Measurements from ENCODE around the gene SBNO2.
"Not testable (repeated sequence)": the region's sequence is repeated elsewhere in the genome, so short reads cannot be mapped to it uniquely, and the experiment has no call there.

The SBNO2 gene

DNA sequence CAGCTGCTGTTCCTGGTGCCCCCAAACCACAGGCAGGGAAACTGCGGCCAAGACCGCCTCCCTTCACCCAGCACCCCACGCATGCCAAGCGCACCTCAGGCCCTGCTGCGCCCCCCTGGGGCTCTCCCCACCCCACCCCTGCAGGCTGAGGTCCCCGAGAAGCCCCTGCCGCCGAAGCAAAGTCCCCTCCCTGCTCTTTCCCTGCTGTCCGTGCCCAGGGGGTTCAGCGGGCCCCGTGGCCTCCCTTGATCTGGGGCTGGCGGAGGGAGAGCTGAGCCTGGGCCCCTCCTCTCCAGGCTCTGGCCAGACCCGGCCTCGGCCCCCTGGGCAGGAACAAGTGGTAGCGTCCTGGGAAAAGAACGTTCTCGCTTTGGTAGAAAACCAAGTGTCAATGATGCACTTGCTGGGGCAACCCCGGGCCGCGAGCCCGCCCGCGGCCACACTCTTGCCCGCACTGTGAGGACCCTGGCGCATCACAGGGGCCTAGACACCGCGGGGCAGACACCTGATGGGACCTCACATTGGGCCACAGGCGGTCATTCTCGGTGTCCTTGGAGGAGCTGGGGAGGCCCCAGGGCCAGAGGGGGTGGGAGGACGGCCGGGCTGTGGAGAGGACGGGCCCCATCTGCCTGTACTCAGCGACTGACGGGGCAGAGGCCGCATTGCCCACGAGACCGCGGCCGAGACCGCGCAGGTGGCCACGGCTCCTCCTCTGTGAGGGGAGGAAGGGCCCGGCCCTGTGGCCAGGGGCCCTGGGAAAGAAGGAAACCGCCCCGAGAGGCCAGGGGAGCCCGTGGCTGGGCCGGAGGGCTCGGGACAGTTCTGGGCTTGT is 41.3 kb downstream of the SBNO2 start:
- DNase-seq, result no peak

DNA sequence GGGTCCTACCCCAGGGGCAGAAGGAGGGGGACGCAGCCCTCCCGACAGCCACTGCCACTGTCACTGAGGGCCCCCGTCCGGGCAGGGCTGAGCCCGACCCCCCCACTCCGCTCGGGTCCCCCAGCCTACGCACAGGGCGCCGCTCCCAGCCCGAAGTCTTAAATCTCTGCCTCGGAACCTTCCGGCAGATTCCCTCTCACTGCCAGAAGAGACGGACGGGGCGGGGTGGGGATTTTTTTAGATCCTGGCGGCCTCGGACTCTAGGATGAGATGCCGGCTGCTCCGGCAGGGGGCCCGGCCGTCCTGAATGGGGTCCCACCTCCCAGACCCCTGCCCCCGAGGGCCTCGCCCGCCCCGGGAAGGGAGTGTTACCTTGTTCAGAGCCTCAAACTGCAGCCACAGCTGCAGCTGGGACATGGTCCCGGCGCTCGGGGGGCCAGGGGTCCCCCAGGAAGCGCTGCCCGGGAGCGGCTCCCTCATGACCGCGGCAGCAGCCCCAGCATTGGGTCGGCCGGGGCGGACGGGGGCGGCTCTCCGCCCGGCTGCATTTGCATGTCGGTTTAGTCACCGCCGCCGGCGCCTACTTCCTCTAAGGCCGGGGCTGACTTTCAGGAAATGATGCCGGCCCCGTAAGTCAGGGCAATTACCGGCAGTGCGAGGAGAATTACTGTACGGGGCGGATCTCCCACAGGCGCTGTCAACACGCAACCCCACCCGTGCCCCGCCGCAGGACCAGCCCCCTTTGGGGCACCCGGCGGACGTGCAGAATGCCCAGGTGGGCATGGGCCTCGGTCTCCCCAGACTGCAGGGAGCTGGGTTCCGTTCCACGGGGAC is 42.1 kb downstream of the SBNO2 start:
- DNase-seq, result no peak

DNA sequence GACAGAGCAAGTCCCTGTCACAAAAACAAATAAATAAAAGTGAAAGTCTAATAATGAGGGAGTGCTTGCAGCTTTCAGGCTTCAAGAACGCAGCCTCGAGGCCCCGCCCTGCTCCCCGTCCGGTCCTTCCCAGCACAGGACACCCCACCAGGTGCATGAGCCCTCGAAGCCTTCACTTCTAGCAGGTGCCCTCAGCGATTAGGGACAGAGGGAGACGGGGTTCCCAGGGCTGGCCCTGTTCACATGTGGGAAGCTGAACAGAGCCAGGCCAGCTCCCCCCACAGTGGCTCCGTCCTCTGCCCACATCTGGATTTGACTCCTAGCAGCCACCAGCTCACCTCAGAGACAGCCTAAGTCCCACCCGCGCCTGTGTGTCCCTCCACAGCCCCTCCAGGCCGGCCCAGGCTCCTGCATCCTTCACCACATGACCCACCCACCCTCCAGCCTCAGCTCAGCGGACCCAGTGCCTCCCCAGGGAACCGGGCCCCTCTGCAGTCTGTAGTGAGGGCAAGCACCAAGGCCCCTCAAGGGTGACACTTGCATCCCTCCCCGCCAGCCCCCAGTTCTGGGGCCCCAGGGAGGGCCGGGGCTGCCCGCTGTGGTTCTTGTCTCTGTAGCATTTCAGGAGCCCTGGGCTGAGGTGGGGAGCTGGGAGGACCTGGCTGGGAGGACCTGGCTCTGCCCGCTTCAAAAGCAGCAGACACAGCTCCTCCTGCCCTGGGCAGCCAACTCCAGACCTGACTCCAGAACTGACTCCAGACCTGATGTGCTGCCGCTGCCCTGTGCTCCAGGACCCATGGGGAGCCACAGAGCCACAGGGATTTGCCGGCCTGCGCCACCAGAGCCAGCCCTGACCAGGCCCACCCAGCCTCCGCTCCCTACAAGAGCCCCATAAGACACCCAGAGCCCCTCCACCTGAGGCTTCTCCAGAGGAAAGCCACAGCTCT is 43.0 kb downstream of the SBNO2 start:
- no peak for DNase-seq

DNA sequence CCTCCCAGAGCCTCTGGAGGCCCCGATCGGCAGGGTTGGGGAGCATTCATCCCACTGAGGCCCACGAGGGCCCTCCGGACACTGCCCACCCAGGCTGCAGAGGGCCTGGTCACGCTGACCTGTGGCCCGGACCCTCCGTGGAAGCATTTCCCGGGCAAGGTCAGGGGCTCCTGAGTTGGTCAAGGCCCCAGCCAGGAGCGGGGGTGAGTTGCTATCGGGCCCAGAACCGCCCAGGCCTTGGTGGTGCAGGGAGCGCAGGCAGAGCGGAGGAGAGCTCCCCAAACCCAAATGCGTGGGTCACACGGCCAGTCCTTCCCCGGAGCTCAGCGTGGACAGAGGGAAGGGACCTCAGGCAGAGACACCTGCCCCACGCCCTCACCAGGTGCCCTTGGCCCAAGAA is 44.5 kb downstream of the SBNO2 start:
- DNase-seq, result no peak

DNA sequence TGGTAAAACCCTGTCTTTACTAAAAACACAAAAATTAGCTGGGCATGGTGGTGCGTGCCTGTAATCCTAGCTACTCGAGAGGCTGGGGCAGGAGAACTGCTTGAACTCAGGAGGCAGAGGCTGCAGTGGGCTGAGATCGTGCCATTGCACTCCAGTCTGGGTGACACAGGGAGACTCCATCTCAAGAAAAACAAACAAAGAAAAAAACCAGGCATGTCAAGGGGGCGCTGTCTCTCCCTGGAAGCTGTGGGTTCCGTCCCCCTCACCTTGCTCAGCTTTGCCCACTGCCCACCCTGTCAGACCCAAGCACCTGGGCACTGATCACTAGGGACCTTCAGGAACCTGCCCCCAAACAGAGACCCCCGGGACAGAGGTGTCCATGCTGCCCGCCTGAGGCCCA is 45.0 kb downstream of the SBNO2 start:
- not testable (repeated sequence) for DNase-seq

DNA sequence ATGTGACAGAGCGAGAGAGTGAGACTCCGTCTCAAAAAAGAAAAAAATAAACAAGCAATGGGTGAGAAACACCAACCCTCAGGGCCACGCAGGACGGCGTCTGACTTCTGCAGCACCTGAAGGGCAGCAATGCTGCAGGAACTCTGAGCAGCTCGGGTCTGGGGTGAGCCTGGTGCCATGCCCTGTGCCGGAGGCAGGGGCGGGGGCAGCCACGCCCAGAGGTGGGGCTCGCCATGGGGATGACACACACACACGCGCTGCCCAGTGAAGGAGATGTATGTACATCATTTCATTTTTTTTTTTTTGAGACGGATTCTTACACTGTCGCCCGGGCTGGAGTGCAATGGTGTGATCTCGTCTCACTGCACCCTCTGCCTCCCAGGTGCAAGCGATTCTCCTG is 46.0 kb downstream of the SBNO2 start:
- DNase-seq, result no peak

DNA sequence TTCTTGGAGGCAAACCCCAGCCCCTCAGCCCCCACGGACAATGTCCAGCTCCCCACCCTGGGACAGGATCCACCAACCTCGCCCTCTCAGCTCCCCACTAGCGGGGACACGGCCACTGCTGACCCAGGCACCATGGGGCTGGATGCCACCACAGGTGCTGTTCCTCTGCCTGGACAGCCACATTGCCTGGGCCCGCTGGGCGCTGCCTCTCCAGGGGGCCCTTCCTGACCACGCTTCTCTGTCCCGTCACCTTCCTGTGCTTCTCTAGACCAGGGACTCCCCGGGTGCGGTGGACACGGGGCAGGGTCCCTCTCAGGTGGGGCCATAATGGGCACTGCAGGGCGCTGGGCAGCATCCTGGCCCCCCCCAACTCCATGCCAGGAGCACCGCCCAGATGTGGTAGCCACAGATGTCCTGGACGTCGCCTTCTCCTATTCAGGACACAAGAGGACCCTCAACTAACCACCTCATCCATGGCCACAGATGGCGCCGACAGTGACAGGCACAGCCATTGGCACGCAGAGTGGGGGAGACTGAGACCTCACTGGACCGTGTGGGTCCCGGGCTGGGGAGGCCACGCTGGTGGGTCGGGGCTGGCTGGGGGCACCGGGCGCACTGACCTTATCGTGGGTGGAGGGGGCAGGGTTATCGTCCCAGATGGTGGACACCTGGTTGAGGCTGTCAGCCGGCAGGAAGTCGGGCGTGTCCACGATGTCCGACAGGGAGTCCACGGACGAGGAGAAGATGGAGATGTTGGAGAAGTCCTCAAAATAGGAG is 46.9 kb downstream of the SBNO2 start:
- no peak for DNase-seq

DNA sequence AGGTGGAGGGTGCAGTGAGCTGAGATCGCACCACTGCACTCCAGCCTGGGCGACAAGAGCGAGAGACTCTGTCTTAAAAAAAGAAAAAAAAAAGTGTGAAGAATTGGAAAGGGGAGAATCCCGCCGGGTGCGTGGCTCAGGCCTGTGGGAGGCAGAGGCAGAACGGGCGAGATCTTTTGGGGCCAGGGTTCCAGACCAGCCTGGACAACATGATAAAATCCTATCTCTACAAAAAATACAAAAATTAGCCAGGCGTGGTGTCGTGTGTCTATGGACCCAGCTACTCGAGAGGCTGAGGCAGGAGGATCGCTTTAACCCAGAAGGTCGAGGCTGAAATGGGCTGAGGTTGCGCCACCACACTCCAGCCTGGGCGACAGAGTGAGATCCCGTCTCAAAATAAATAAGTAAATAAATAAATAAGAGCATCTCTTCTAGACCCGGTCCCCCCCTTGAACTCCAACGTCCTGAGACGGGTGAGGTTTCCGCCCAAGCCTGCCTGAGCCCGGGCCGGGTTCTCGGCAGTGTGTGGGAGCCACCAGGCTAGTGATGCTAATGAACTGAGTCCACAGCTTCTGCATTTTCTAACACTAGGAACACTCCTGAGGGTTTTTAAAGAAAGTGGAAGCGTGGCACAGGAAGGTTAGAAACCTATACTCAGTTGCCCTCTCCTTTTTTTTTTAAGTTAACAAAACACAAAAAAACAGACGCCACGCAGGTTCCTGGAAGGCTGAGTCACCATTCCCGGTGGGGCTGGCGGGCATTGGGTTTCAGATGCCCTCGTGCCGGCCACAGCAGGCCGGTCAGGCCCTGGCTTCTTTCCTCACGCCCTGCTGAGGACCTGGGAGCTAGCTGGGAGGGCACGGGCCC is 48.2 kb downstream of the SBNO2 start:
- DNase-seq, result no peak

DNA sequence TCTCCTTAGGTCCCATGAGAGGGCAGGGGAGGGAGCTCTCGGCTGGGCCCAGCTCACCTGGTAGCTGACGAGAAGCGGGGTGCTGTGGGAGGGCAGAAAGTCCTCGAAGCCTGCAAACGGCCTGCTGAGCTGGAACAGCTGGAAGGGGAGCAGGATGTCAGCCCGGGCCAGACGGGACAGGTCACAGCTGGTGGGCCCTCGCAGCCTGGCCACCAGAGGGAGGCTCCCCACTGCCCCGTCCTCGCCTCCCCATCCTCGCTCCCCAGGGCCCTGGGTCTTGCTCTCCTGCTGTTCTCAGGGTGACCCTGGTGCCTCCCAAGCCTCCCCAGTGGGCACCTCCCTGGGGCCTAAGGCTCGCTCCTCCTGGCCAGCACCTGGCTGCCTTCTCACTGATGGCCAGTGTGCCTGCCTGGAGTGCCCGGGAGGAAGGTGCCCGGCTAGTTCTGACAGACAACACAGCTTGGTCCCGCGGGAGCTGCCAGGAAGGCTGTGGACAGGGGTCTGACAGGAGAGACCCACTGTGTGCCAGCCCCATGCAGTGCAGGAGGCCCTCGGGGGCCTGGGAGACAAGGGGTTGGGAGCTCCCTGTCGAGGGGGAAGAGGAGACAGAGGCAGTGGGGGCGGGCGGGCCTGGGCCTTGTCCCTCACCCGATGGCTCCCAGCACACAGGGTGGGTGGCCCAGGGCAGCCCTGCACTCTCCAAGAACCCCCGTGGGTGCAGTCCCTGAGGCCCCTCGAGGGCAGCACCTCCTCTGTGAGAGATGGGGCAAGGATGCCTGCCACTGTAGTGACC is 50.0 kb downstream of the SBNO2 start:
- DNase-seq, result no peak

DNA sequence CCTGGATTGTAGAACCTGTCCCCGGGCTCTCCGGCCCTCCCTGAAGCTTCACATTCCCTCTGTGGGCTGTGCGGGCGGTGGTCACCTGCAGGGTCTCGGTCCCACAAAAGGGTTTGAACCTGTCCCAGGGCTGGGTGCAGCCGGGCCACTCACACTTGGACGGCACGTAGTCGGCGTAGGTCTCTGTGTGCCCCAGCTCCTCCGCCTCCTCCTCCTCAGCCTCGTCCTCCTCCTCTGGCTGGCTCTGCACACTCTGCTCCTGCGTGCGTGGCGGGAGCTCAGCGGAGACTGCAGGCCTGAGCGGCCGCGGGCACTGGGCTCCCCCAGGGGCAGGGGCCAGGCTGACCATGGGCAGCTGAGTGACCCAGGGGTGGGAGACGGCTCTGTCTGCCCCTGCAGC is 50.7 kb downstream of the SBNO2 start:
- DNase-seq, result no peak

DNA sequence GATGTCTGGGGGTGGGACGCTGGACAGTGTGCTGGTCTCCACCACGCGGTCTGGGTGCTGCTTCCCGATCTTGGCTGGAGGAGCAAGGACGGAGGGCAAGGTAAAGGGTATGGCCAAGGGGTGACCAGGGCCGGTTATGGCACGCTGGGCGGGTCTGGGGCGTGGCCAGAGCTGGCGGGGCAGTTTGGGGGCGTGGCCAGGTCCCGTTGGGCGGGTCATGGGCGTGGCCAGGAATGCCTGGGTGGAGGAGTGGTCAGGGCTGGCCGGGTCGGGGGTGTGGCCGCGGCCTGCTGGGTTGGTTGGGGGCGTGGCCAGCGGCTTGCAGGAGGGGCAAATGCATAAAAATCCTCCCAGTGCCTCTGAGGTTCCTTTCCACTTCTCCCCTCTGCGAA is 51.1 kb downstream of the SBNO2 start:
- no peak for DNase-seq

DNA sequence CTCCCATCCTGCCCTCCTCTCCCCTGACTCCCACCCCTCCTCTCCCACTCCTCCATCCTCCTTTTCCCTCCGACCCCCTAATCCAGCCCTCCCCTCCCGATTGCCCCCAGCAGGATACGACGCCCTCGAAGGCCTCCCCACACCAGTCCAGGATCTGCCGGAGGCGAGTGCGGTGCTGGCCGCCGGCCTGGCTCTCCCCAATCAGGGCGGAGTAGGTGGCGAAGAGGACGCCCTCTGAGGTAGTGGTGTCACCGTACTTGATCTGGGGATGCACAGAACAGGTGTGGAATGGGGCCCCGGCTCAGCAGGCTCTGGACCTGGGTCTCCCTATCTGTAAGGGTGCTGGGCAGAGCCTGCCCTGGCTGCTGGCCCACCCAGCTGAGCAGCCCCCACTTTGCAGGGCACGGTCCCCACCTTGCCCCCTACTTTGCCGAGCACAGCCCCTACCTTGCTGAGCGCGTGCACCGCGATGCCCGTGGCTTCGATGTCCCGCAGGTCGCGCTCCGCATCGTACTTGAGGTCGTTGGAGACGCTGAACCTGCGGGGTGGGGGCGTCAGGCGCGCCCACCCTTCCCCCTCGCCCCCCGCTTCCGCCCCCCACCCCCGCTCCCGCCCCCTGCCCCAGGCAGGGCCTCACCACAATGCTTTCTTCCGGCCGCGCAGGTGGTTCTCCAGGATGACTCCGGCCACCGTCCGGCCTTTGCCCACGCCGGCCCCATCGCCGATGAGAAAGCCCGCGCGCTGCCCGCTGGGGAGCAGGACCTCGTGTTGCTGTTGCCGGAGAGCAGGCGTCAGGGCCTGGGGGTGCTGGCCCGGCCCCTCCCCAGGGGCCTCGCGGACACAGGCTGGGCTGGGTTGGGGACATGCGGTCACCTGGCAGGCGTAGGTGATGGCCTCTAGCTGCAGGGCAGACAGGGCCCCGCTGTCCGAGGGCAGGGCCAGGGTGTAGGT is 51.8 kb downstream of the SBNO2 start:
- no peak for DNase-seq

DNA sequence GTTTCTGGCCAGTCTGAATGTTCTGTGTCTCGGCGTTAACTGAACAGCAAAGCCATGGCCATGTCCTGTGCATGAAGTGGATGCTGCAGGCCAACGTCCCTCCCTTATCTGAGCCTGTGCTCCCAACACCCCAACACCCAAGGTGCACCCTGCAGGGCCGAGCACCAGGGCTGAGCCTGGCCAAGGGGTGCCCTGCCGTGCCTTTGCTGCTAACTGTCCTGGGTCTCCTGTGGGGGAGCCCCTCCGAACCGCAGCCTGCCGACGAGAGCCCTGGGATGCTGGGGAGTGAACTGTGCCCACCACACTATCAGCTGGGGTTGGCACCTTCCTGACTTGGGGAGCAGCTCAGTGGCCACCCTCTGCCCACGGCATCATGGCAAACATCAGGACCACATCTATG is 52.7 kb downstream of the SBNO2 start:
- DNase-seq, result no peak

DNA sequence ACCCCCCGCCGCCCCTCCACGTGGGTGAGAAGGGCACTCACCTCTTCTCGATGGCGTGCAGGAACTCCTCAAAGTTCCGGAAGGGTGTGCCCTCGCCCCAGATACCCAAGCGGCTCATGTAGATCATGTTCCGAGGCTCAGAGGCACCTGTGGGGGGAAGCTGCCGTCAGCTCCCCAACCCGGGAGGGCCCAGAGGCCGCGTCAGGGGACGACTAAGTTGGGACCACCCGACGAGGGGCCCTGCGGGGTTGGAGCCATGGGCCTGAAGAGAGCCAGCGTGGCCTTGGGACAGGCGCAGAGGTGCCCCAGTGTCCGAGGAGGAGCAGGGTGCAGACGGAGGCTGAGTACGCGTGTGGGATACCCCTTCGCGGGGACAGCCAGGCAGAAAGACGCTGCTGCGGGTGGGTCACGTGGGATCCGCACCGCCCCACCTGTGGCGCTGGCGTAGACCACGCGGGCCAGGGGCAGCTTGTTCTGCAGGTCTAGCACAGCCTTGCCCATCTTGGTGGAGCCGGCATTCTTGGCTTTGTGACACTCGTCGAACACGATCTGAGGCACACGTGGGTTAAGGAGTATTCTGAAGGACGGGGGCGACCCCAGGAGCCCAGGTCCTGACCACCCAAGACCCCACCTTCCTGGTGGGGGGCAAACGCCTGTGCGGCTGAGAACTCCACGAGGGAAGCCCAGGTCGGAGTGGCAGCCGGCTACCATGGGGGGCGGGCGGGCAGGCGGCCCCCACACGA is 54.4 kb downstream of the SBNO2 start:
- no peak for DNase-seq

DNA sequence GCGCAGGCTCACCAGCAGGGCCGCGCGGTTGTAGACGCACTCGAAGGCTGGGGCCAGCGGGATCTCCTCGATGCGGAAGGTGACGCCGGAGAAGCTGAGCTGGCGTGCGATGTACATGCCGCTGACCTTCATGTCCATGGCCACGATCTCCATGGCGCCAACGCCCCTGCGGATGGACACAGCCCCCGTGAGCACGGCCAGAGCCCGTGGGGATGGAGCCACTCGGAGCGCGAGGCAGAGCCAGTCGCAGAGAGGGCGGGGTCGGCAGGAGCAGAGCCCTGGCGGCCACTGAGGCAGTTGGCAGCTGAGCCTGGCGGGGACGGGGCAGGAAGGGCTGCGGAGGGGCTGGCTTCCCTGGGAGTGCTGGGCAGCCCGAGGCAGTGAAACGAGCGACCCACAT is 55.1 kb downstream of the SBNO2 start:
- no peak for DNase-seq

DNA sequence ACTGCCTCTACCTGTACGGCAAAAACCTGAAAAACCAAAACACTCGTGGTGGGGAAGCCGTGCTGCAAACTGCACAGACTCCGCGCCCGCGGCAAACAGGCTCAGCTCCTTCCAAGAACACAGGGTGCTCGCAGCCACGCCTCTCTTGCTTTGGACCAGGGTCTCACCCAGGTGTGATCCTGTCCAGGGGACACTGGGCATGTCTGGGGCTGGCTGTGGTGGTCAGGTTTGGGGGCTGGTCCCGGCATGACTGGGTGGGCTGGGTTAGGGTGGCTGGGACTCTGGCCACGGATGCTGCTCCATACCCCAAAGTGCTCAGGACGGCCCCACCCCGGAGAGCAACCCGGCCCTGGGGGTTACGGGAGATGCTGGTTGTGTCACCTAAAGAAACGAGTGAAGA is 56.4 kb downstream of the SBNO2 start:
- DNase-seq, result no peak

DNA sequence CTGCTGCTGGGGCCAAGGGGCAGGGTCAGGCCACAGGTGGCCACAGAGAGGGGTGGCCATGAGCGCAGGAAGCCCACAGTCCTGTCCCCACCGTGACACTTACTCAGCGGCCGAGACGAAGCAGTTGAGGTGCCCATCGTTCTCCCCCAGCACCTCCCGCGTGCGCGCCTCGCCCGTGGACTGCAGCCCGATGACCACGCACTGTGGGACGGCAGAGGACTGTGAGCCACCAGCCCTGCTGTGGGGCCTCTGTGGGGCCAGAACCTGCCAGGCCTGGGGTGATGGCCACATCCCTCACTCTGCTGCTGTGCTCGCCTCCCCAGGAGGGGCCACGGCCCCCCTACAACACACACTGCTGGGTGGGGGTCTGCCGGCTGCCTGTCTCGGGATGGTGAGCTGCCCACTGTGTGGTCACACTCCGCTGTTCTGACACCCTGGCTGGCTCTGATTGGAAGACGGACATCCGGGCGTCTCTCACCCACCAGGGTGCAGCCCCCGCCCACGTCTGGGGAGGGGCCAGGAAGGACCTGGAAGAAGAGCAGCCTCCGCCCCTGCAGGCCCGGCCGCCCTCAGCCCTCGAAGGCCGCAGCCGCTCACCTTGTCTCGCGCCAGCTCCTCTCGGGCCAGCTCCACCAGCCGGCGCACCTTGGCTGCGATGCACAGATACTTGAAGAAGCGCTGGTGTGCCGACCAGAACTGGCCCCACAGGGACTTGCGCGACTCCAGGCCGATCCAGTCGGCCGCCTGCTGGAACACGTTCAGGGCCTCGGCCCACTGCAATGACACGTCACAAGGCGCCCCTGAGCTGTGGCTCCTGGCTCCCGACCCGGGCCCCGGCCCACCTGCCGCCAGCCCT is 57.1 kb downstream of the SBNO2 start:
- no peak for DNase-seq
